IgD-negative memory B cell (primary cell): ENCODE data around the gene SELENOM. TPM values are rescaled to one million over a fixed set of nuclear protein-coding genes. Genes with fewer than 3 reads are reported as not detected.

Experiments used
- H3K27ac Mint-ChIP-seq, 3 donors: one replicate each; pipeline ENCODE4 v1.8.0; 2020 to 2022; ENCODE audit warnings: mild to moderate bottlenecking in 3 of 3, mixed read lengths in 3 of 3, moderate library complexity in 1 of 3
- H3K27me3 Mint-ChIP-seq: one replicate; pipeline ENCODE4 v1.8.0; 2021; ENCODE audit warnings: mixed read lengths
- H3K36me3 Mint-ChIP-seq: one replicate; pipeline ENCODE4 v1.8.0; 2020; ENCODE audit warnings: mild to moderate bottlenecking, mixed read lengths
- H3K4me1 Mint-ChIP-seq, 3 donors: one replicate each; pipeline ENCODE4 v1.8.0; 2020 to 2022; ENCODE audit warnings: mixed read lengths in 3 of 3, mild to moderate bottlenecking in 1 of 3
- H3K4me3 Mint-ChIP-seq, 4 donors: one replicate each; pipeline ENCODE4 v1.8.0; 2020 to 2022; ENCODE audit warnings: mild to moderate bottlenecking in 4 of 4, mixed read lengths in 4 of 4, moderate library complexity in 3 of 4
- H3K9me3 Mint-ChIP-seq, 3 donors: one replicate each; pipeline ENCODE4 v1.8.0; 2020 to 2021; ENCODE audit warnings: mixed read lengths in 3 of 3, mild to moderate bottlenecking in 1 of 3
- polyA plus RNA-seq: library from polyadenylated mRNA; unstranded; fragments of 300-500 nt; fragmentation: Illumina TruSeq; gene quantifications from one replicate; pipeline ENCODE4 v1.2.3, GENCODE V29; 2021

SELENOM gene
- polyA plus RNA-seq, 1 donor from 2014 or later, result 145 TPM

DNA sequence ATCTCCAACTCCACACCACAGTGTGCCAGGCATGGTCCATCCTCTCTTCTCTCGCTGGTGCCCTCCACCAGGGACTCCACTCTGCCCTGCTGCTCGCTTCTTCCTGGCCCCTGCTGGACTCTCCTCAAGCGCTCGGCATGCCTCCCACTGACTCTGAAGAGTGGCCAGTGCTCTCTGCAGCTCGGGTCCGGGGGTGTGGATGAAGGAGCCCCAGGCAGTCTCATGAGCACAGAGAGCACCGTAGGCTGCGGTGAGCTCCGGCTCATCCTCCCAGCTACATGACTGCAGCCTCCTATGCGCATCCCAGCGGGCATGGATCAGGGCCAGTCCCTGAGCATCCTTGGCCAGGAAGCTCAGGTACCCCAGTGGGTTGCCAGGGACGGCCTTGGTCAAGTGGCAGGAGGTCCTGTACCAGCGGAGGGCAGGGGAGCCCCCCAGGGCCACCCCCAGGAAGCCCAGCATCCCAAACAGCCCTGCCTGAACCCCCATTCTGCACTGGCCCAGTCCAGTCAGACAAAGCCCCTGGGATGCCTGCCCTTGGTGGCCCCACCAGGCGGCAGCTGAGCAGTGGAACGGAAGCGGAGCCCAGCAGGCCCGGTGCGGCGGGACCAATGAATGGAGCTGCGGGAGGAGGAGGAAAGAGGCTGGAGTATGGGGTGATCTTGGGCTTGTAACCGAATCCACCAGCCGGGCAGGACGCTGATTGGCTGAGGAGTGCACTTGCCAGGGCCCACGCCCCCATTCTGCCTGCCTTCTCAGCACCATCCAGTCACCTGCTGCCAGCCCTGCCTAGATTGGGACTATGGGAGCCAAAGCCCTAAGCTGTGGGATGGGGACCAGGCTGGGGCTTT lies 32.7 kb upstream of the SELENOM start, which contains the start of gene PLA2G3:
Gene PLA2G3 (minus strand): TSS at position 643 of the 851 bp plus-strand sequence. CDS start 154 bp downstream, at position 489.
- H3K9me3 Mint-ChIP-seq, result peaks cover 2 to 6% (median 3%) of the 10 kb centered on the region in 3 donors

DNA sequence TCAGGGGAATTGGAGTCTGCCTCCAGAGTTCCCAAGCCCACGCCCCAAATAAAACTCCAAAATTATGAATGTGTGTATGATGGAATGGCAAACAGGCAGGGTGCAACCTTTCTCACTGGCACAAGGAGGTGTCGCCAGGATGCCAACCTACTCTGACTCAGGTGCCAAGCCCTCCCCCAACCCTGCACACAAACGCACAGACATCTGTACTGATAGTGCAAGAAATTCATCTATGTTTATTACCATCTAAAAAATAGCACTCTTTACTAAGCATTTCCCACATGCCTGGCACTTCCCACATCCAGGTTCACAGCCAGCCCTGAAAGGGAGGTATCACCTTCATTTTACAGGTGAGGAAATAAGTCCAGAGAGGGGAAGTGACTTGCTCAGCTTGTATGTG lies 31.7 kb upstream of the SELENOM start:
- Mint-ChIP-seq H3K4me3 (no peak overlapping the region), H3K36me3 (no peaks in the 10 kb centered on the region), H3K27me3 (peaks cover 2% of the 10 kb centered on the region), H3K9me3 (no peaks in the 10 kb centered on the region), H3K27ac (no peak overlapping the region), H3K4me1 (peaks cover 0 to 2% (median 0%) of the 10 kb centered on the region in 3 donors)

More for the DNA sequence above, 32.7 kb upstream of the SELENOM start, which contains the start of gene PLA2G3:
- Mint-ChIP-seq H3K27ac (no peak within 1 kb of the TSS), H3K4me1 (peaks cover 0 to 2% (median 0%) of the 10 kb centered on the region in 3 donors), H3K36me3 (no peaks in the 10 kb centered on the region), H3K27me3 (peaks cover 2% of the 10 kb centered on the region), H3K4me3 (no peak within 1 kb of the TSS)

DNA sequence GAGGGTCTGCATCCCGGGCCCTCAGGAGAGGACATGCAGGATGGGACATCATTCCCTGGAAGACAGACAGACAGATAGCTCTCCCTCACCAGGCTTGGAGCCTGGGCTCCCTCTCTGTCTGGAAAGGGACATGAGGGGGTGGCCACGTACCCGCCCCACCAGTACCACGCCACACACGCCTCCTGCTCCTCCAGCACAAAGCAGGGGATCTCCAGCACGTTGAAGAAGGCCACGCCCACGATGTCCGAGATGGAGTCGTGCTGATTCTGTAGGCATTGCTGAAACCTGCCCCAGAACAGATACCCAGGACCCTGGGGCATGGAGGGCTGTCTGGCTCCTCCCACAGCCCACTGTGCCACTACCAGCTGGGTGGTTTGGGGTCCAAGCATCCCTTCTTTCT lies 30.8 kb upstream of the SELENOM start:
- H3K27me3 Mint-ChIP-seq, result peaks cover 2% of the 10 kb centered on the region
- H3K4me1 Mint-ChIP-seq, result peaks cover 0 to 2% (median 0%) of the 10 kb centered on the region in 3 donors
- no peak overlapping the region for H3K4me3 Mint-ChIP-seq
- H3K36me3 Mint-ChIP-seq, result no peaks in the 10 kb centered on the region
- no peak overlapping the region for H3K27ac Mint-ChIP-seq
- no peaks in the 10 kb centered on the region for H3K9me3 Mint-ChIP-seq

DNA sequence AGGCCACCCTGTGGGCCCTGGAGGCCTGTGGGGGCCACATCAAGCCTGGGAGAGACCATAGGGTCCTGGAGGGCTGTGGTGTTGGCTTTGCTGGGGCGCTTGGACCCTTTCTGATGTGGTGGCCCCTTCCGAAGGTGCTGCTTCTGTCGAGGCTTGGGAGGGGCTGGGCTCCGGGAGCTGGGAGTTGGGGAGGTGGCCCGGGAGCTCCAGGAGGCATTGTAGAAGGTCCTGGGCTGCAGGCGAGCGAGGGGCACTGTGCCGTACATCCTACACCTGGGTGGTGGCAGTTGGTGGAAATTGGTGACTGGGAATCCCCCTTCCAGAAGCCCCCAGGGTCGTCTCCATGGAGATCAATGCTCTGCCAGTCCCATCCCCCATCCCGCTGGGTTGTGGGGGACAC lies 30.4 kb upstream of the SELENOM start:
- H3K4me3 Mint-ChIP-seq, result no peak overlapping the region
- H3K27ac Mint-ChIP-seq, result no peak overlapping the region
- H3K36me3 Mint-ChIP-seq, result no peaks in the 10 kb centered on the region
- H3K4me1 Mint-ChIP-seq, result peaks cover 0 to 2% (median 0%) of the 10 kb centered on the region in 3 donors
- H3K9me3 Mint-ChIP-seq, result no peaks in the 10 kb centered on the region
- H3K27me3 Mint-ChIP-seq, result peaks cover 2% of the 10 kb centered on the region

DNA sequence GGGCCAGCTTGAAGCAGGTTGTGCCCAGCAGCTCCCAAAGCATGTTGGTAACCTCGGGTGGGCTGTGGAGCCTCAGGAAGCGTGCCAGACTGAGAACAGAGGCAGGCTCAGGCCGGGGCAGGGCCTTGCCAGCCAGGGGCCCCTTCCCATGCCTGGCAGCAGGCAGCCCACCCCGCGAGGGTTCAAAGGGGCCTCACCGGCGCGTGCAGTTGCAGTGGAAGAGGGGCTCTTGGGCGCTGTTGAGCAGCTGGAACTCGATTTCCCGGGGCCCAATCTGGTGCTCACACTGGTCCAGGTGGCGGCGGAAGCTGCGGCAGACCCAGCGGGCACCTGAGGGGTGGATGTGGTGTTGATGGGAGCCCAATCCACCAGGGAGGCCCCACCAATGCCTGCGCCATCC lies 29.3 kb upstream of the SELENOM start:
- Mint-ChIP-seq H3K27me3 (peaks cover 2% of the 10 kb centered on the region), H3K4me3 (no peak overlapping the region), H3K4me1 (peaks cover 0 to 2% (median 0%) of the 10 kb centered on the region in 3 donors), H3K9me3 (no peaks in the 10 kb centered on the region), H3K36me3 (no peaks in the 10 kb centered on the region), H3K27ac (no peak overlapping the region)

DNA sequence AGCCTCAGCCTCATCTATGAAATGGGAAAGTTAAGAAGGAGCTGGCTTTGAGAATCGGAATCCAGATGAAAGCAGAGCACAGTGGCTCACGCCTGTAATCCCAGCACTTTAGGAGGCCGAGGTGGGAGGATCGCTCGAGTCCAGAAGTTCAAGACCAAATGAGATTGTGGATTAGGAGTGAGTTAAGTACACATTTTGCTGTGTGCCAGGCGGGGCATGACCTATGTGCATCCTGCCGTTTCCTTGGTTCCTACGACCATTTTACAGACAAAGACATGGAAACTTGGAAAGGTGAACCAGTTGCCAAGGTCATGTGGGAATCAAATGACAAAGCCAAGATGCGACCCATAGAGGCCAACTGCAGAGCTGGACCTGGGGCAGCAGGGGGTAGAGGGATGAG lies 28.8 kb upstream of the SELENOM start:
- no peaks in the 10 kb centered on the region for H3K36me3 Mint-ChIP-seq

DNA sequence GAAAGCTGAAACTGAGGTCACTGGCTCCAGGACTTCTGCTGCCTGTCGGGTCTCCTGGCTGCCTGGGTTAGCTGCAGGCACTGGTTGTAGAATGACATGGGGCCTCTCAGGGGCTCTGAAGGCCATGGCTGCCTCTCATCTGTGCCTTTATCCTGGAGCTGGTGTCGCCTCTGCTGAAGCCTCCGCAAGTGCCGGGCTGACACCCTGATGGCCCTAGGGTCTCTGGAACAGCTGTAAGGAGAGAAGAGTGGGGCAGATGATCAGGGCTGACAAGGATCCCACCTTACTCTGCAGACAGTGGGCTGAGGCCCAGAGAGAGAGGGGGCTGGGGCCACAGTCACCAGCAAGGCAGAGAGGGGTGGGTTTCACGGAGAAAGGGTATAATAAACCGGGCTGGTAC lies 28.3 kb upstream of the SELENOM start:
- H3K36me3 Mint-ChIP-seq, result no peaks in the 10 kb centered on the region
- peaks cover 2% of the 10 kb centered on the region for H3K27me3 Mint-ChIP-seq
- peaks cover 0 to 2% (median 0%) of the 10 kb centered on the region in 3 donors for H3K4me1 Mint-ChIP-seq
- no peak overlapping the region for H3K4me3 Mint-ChIP-seq
- H3K9me3 Mint-ChIP-seq, result no peaks in the 10 kb centered on the region
- H3K27ac Mint-ChIP-seq, result no peak overlapping the region

More for the DNA sequence above, 28.8 kb upstream of the SELENOM start:
- no peak overlapping the region for H3K4me3 Mint-ChIP-seq
- H3K27me3 Mint-ChIP-seq, result peaks cover 2% of the 10 kb centered on the region
- peaks cover 0 to 2% (median 0%) of the 10 kb centered on the region in 3 donors for H3K4me1 Mint-ChIP-seq
- no peak overlapping the region for H3K27ac Mint-ChIP-seq
- H3K9me3 Mint-ChIP-seq, result no peaks in the 10 kb centered on the region

DNA sequence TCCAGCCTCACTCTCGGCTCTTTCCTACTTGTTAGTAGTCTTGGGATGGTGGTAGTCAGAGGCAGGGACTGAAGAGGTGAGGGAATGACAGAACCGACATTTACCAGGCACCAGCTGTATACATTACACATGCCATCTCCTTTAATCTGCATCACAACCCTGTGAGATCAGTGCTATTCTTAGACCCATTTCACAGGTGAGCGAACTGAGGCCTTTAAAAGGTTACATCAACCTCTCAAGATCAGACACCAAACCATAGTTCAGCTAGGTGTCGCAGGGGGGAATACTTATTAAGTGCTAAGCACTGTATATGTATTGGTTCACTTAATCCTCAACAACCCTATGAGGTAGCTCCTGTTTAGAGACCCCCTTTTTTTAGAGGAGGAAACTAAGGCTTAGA lies 27.3 kb upstream of the SELENOM start:
- Mint-ChIP-seq H3K9me3 (no peaks in the 10 kb centered on the region), H3K27me3 (peaks cover 2% of the 10 kb centered on the region), H3K4me1 (peaks cover 0 to 2% (median 0%) of the 10 kb centered on the region in 3 donors), H3K4me3 (no peak overlapping the region), H3K27ac (no peak overlapping the region), H3K36me3 (no peaks in the 10 kb centered on the region)

DNA sequence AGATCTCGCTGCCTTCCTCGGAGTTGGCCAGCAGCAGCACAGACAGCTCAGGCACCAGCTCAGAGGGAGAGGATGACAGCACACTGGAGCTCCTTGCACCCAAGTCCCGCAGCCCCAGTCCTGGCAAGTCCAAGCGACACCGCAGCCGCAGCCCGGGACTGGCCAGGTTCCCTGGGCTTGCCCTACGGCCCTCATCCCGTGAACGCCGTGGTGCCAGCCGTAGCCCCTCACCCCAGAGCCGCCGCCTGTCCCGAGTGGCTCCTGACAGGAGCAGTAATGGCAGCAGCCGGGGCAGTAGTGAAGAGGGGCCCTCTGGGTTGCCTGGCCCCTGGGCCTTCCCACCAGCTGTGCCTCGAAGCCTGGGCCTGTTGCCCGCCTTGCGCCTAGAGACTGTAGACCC lies 26.5 kb upstream of the SELENOM start:
- H3K27ac Mint-ChIP-seq, result no peak overlapping the region
- H3K9me3 Mint-ChIP-seq, result no peaks in the 10 kb centered on the region
- no peak overlapping the region for H3K4me3 Mint-ChIP-seq
- peaks cover 0 to 2% (median 0%) of the 10 kb centered on the region in 3 donors for H3K4me1 Mint-ChIP-seq
- H3K36me3 Mint-ChIP-seq, result no peaks in the 10 kb centered on the region
- peaks cover 2% of the 10 kb centered on the region for H3K27me3 Mint-ChIP-seq

DNA sequence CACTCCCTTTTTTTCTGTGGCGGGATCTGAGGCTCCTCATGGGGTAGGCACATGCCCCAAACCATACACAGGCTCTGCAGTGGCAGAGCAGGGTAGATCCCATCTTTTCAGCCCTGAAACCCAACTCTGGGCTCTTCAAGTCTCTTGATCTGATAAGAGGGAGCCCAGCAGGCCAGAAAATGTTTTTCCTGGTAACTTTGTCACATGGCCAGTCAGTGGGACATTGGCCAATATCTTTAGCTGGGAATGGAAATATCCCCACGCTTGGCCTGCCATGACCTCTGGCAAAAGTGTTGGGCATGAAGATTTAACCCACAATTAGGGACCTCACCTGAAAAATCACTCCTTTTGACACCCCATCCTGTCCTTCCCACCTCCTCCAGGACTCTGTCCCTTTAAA lies 23.5 kb upstream of the SELENOM start:
- H3K4me1 Mint-ChIP-seq, result peaks cover 0 to 4% (median 2%) of the 10 kb centered on the region in 3 donors
- H3K27me3 Mint-ChIP-seq, result no peaks in the 10 kb centered on the region
- no peaks in the 10 kb centered on the region for H3K36me3 Mint-ChIP-seq
- H3K4me3 Mint-ChIP-seq, result no peak overlapping the region
- H3K9me3 Mint-ChIP-seq, result no peaks in the 10 kb centered on the region
- H3K27ac Mint-ChIP-seq, result no peak overlapping the region

DNA sequence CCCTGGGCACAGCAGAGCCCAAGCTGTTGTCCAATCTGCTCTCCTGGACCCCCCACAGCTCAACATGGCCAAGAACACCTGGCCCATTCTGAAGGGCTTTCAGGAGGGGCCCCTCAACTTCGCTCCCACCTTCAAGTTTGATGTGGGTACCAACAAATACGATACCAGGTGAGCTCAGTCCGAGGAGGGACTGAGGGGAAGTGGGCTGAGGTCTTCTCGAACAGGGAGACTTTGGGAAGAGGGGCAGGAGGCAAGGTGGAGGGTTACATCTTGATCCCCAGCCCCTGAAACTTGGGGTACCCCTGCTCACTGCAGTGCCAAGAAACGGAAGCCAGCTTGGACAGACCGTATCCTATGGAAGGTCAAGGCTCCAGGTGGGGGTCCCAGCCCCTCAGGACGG lies 20.8 kb upstream of the SELENOM start:
- no peak overlapping the region for H3K27ac Mint-ChIP-seq
- no peaks in the 10 kb centered on the region for H3K36me3 Mint-ChIP-seq
- peak overlapping the region in 2 of 4 donors; percentile 30 to 63 for H3K4me3 Mint-ChIP-seq
- peaks cover 1% of the 10 kb centered on the region for H3K27me3 Mint-ChIP-seq
- no peaks in the 10 kb centered on the region for H3K9me3 Mint-ChIP-seq
- peaks cover 0 to 4% (median 3%) of the 10 kb centered on the region in 3 donors for H3K4me1 Mint-ChIP-seq

DNA sequence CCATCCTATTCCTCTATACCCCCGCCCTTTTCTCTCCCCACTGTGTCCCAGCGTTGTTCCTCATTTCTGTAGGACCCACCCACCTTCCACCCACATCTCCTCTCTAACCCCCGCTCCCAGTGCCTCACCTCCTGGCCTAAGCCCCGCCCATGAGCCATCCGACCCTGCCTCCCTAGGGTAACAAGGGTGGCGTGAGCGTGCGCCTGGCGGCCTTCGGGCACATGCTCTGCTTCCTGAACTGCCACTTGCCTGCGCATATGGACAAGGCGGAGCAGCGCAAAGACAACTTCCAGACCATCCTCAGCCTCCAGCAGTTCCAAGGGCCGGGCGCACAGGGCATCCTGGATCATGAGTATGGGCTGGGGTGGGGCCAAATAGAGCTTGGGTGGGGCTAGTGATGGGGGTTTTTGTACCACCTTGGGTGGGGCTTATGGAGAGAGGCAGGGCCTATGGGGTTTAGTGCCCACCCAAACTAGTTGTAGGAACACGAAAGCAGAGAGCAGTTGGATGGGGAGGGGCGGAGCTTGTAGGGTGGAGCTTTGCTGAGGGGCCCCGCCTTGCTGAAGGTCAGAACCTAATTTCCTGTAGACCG lies 19.9 kb upstream of the SELENOM start:
- H3K4me1 Mint-ChIP-seq, result peaks cover 0 to 4% (median 3%) of the 10 kb centered on the region in 3 donors
- H3K9me3 Mint-ChIP-seq, result no peaks in the 10 kb centered on the region
- H3K4me3 Mint-ChIP-seq, result peak overlapping the region in 2 of 4 donors; percentile 30 to 43
- no peaks in the 10 kb centered on the region for H3K36me3 Mint-ChIP-seq
- no peak overlapping the region for H3K27ac Mint-ChIP-seq
- H3K27me3 Mint-ChIP-seq, result peaks cover 1% of the 10 kb centered on the region

DNA sequence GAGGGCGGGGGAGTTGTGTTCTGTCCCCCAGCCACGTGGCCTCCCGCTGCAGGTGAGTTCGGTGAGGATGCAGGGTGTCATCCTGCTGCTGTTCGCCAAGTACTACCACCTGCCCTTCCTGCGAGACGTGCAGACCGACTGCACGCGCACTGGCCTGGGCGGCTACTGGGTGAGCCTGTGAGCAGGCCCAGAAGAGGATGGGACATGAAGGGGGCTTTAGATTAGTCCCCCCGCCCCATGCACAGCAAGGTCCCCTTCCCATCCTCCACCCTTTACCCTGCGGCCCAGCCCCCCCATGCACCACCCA lies 19.5 kb upstream of the SELENOM start:
- H3K27ac Mint-ChIP-seq, result no peak overlapping the region
- no peak overlapping the region for H3K4me3 Mint-ChIP-seq
- H3K9me3 Mint-ChIP-seq, result no peaks in the 10 kb centered on the region
- no peaks in the 10 kb centered on the region for H3K36me3 Mint-ChIP-seq
- peaks cover 1% of the 10 kb centered on the region for H3K27me3 Mint-ChIP-seq
- H3K4me1 Mint-ChIP-seq, result peaks cover 0 to 4% (median 3%) of the 10 kb centered on the region in 3 donors

DNA sequence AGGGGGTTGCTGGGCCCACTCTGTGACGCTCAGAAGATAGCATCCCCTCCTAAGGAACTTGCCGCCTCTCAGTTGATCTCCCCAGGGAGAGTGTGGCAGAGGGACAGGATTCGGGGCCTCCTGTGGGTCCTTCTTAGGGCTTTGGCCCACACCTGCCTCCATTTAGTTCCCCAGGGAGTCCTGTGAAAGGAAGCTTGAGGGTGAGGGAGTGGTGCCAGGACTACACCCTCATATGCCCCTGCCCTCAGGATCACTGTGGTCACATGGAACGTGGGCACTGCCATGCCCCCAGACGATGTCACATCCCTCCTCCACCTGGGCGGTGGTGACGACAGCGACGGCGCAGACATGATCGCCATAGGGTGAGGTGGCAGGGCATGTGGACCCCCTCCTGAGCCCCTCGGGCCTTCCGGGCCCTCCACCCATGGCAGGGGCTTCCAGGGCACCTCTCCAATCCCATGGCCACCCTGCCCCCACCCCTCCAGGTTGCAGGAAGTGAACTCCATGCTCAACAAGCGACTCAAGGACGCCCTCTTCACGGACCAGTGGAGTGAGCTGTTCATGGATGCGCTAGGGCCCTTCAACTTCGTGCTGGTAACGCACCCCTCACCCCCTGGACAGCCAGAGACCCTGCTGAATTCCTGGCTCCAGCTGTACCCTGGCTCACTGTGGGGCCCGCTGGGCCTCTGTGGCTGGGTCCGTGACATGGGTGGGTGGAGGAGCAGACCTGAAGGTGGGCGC lies 18.9 kb upstream of the SELENOM start:
- Mint-ChIP-seq H3K27me3 (peaks cover 1% of the 10 kb centered on the region), H3K9me3 (no peaks in the 10 kb centered on the region), H3K4me1 (peaks cover 0 to 4% (median 3%) of the 10 kb centered on the region in 3 donors), H3K27ac (no peak overlapping the region), H3K4me3 (no peak overlapping the region), H3K36me3 (no peaks in the 10 kb centered on the region)

DNA sequence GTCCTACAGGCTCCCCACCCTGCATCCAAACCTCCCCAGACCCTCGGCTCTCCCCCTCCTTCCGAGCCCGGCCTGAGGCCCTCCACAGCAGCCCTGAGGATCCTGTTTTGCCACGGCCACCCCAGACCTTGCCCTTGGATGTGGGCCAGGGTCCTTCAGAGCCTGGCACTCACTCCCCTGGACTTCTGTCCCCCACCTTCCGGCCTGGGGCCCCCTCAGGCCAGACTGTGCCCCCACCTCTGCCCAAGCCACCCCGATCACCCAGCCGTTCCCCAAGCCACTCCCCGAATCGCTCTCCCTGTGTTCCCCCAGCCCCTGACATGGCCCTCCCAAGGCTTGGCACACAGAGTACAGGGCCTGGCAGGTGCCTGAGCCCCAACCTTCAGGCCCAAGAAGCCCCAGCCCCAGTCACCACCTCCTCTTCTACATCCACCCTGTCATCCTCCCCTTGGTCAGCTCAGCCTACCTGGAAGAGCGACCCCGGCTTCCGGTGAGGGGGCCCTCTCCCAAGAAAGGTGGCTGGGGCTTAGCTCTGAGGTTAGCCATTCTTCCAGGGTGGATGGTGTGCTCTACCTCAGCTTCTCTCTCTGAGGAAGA lies 18.3 kb upstream of the SELENOM start:
- peaks cover 0 to 4% (median 3%) of the 10 kb centered on the region in 3 donors for H3K4me1 Mint-ChIP-seq
- no peak overlapping the region for H3K4me3 Mint-ChIP-seq
- H3K9me3 Mint-ChIP-seq, result no peaks in the 10 kb centered on the region
- H3K27ac Mint-ChIP-seq, result no peak overlapping the region
- no peaks in the 10 kb centered on the region for H3K36me3 Mint-ChIP-seq
- peaks cover 1% of the 10 kb centered on the region for H3K27me3 Mint-ChIP-seq
